Ectodermal cell (in vitro differentiated cells): Measurements from ENCODE around the gene NSD1.

ENCODE experiments used
- H3K27ac ChIP-seq: 2 replicates; pipeline ENCODE4 v1.7.0; 2013; ENCODE audit warnings: mild to moderate bottlenecking, low read depth, low read length; ENCODE audit not compliant: insufficient read depth, poor library complexity, severe bottlenecking
- H3K27me3 ChIP-seq: 2 replicates; pipeline ENCODE4 v1.7.0; 2013; ENCODE audit warnings: mild to moderate bottlenecking, low read length; ENCODE audit not compliant: insufficient read depth, control insufficient read depth, poor library complexity, severe bottlenecking
- H3K36me3 ChIP-seq: one replicate; pipeline ENCODE4 v1.7.0; 2013; ENCODE audit warnings: low read length; ENCODE audit not compliant: control insufficient read depth, insufficient read depth
- H3K4me1 ChIP-seq: one replicate; pipeline ENCODE4 v1.7.0; 2013; ENCODE audit warnings: low read length; ENCODE audit not compliant: control insufficient read depth, insufficient read depth
- H3K4me3 ChIP-seq: 2 replicates; pipeline ENCODE4 v1.7.0; 2013; ENCODE audit warnings: low read depth, low read length, control low read depth; ENCODE audit not compliant: insufficient read depth
- H3K9me3 ChIP-seq: 2 replicates; pipeline ENCODE4 v1.7.0; 2013; ENCODE audit warnings: mild to moderate bottlenecking, low read length, moderate library complexity; ENCODE audit not compliant: control insufficient read depth
- WGBS, 2 experiments: methylation state at CpG; one replicate each; pipeline ENCODE4 v1.1.7; 2013; ENCODE audit warnings: missing lambda C conversion rate in 2 of 2; 5-methylcytosine and 5-hydroxymethylcytosine counted together

NSD1 gene

DNA sequence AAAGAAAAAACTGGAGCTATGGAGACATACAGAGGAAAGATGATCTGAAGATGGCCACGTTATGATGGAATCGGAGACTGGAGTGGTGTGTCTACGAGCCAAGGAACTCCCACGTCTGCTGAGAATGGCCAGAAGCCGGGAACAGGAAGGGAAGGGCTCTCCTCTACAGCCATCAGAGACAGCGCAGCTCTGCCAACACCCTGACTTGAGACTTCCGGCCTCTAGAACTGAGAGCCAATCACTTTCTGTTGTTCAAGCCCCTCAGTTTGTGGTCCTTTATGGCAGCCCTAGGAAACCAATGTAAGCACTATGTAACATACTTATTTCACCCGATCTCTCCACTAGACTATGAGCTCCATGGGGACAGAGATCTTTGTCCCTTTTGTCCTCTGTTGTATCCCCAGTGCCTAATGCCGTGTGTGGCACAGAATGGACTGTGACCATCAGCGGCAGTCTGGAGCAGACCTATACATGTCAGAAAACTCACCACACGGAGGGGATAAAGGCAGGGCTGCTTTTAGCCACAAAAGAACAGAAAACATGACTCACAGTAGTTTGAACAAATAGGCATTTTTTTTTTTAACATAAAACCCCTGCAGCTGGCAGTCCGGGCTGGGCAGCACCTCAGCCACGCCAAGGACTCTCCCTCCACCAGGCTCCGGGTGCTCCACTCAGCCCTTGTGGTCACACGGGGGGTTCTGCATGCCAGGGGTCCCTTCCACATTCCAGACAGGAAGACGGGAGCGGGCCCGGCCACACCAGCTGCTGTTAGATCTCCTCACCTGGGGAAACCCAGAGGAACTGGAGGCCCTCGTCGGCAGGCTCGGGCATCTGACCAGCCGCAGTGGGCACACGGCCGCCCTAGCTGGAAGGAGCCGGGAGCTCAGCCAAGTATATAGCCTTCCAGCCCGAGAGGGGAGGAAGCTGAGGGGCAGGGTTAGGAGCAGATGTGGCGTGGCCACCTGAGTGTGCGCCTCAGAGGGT is 194.3 kb downstream of the NSD1 start:
- Histone ChIP-seq H3K36me3 (no peaks in the 10 kb centered on the region), H3K9me3 (no peaks in the 10 kb centered on the region), H3K4me1 (no peaks in the 10 kb centered on the region), H3K27me3 (no peaks in the 10 kb centered on the region), H3K4me3 (no peak overlapping the region), H3K27ac (no peak overlapping the region)
- 93% methylated on average over 28 of the region's 28 CpGs for WGBS, 2 experiments

DNA sequence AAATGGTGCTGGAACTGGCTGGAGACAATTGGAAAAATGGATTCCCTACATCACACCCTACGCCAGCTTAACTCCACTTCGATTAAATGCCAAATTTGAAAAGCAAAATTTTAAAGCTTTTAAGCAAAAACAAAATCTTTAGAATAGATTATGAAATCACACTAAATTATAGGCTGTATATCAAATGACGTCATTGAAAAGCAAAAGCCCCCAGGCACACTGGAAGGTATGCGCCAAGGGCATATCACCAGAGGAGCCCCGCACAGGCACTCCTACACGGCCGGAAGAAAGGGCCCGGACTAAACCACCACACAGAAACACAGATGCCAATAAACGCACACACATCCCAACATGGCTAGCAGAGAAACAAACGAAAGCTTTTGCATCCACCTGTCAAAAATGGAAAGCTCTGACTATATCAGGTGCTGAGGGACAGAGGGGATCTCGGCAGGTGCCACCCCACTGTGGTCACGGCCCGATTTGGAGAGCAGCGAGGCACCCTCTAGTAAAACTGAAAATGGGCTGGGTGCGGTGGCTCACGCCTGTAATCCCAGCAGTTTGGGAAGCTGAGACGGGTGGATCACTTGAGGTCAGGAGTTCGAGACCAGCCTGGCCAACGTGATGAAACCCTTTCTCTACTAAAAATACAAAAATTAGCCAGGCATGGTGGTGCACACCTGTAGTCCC is 195.1 kb downstream of the NSD1 start:
- Histone ChIP-seq H3K9me3 (no peaks in the 10 kb centered on the region), H3K27me3 (no peaks in the 10 kb centered on the region), H3K27ac (no peak overlapping the region), H3K4me3 (no peak overlapping the region), H3K4me1 (no peaks in the 10 kb centered on the region), H3K36me3 (peaks cover 3% of the 10 kb centered on the region)
- 87 to 88% methylated on average over 18 to 19 of the region's 19 CpGs for WGBS, 2 experiments

DNA sequence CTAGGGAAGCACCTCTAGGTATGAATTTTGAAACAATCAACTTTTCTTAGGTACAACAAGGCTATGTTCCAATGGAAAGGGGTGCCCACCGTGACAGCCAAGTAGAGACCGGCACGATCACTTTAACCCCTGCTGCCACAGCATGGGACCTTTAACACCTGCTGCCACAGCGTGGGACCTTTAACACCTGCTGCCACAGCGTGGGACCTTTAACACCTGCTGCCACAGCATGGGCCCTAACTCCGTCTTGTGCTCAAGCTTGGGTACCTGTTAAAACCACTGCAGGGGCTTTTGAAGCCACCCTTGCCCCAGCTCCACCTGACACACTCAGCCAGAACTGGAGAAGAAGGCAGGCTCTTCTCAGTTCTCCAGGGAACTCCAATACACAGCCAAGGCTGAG is 196.3 kb downstream of the NSD1 start:
- no peaks in the 10 kb centered on the region for H3K4me1 ChIP-seq
- H3K36me3 ChIP-seq, result peaks cover 11% of the 10 kb centered on the region
- no peaks in the 10 kb centered on the region for H3K9me3 ChIP-seq
- WGBS, 2 experiments, result 93 to 94% methylated on average over 6 of the region's 6 CpGs
- no peaks in the 10 kb centered on the region for H3K27me3 ChIP-seq
- H3K27ac ChIP-seq, result no peak overlapping the region
- no peak overlapping the region for H3K4me3 ChIP-seq

DNA sequence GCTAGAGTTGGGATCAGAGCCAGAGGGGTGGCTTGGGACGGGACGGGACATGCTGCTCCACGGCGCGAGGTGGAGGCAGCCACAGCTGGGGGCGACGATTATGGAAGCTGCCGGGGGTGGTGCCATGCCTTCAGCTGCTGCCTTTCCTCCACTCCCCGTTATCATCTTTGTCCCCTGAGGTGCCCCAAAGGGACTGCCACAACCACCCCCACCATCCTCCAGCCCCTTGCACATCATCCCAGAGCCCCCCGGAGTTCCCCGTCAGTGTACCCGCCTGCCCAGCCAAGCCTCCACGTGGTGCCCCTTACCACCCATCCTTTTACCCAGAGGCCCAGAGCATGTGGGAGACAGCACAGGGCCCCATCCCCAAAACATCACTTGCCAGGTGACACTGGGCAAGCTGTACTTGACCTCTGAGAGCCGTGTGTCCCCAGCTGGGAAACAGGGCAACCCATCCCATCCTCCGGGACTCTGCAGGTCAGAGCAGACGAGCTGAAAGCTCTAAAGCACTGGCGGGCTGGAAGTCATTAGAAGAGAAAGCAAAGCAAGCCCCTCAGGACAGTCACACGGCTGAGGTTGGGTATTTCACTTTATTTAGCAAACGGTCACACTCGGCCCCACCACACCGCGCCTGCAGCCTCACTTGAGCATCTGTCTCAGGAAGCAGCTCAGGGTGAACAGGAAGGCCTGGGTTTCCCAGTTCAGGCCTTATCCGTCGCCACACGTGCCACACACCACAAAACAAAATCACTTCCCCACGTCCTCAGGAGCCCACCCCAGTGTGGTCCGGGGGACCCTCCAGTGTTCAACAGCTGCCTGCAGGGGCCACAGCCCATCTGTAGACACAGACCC is 197.6 kb downstream of the NSD1 start:
- no peak overlapping the region for H3K4me3 ChIP-seq
- H3K36me3 ChIP-seq, result peaks cover 17% of the 10 kb centered on the region
- WGBS, 2 experiments, result 94% methylated on average over 27 of the region's 27 CpGs
- H3K27me3 ChIP-seq, result no peaks in the 10 kb centered on the region
- no peaks in the 10 kb centered on the region for H3K9me3 ChIP-seq
- H3K4me1 ChIP-seq, result no peaks in the 10 kb centered on the region
- H3K27ac ChIP-seq, result no peak overlapping the region

DNA sequence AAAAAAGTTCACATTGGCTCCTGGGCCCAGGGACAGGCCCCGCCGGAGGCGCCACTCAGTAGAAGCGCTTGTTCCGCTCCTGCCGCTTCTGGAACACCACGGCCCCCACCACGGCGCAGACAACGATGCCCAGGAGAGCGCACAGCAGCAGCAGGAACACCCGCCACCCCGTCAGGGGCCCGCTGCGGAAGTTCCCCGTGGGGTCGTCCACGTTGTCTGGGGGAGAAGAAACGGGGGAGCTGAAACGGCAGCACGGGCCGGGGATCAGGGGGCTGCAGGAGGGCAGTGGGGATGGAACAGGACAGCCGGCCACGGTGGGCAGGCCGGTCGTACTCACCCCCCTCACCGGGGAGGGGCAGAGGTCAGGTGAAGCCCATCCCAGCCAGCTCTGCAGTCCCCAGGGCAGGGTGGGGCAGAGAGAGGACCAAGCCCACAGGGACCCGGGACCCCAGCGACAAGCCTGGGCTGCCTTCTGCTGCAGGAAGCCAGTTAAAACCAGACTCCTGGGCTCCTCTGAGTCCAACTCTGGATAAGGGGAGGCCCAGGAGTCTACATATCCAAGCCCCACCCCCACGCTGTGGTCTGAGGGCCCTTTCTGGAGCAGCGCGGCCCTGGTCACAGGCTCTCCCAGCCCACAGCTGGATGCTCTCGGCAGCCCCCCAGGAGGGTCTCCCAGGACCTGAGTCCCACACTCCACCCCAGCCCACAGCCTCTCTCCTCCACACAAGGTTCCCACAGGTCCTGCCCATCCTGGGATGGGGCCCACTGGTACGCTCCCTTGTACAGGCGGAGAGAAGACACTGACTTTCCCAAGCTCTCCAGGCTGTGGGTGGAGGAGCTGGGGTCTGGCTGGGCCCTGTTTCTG is 198.7 kb downstream of the NSD1 start:
- Histone ChIP-seq H3K4me1 (no peaks in the 10 kb centered on the region), H3K9me3 (no peaks in the 10 kb centered on the region), H3K27me3 (no peaks in the 10 kb centered on the region), H3K36me3 (peaks cover 27% of the 10 kb centered on the region), H3K27ac (no peak overlapping the region), H3K4me3 (no peak overlapping the region)
- 96% methylated on average over 35 of the region's 35 CpGs for WGBS, 2 experiments

DNA sequence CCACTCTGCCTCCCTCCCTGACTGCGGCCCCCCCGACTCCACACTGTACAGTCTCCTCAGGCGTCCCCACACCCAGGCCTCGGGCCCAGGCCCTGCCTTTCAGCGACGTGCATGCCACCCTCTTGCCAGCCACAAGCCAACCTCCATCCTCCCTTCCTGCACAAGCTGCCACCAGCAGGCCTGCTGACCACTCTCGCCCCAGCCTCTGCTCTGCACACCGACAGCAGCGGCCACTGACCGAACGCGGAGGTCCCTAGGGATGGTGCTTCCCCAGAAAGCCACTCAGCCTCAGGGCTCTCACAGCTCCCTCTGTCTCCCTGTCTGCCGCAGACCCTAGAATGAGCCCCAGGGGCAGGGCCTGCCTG is 199.3 kb downstream of the NSD1 start:
- WGBS, 2 experiments, result 95 to 98% methylated on average over 13 of the region's 13 CpGs
- H3K4me3 ChIP-seq, result no peak overlapping the region
- H3K27ac ChIP-seq, result no peak overlapping the region
- peaks cover 30% of the 10 kb centered on the region for H3K36me3 ChIP-seq
- H3K4me1 ChIP-seq, result no peaks in the 10 kb centered on the region
- H3K9me3 ChIP-seq, result no peaks in the 10 kb centered on the region
- H3K27me3 ChIP-seq, result no peaks in the 10 kb centered on the region

DNA sequence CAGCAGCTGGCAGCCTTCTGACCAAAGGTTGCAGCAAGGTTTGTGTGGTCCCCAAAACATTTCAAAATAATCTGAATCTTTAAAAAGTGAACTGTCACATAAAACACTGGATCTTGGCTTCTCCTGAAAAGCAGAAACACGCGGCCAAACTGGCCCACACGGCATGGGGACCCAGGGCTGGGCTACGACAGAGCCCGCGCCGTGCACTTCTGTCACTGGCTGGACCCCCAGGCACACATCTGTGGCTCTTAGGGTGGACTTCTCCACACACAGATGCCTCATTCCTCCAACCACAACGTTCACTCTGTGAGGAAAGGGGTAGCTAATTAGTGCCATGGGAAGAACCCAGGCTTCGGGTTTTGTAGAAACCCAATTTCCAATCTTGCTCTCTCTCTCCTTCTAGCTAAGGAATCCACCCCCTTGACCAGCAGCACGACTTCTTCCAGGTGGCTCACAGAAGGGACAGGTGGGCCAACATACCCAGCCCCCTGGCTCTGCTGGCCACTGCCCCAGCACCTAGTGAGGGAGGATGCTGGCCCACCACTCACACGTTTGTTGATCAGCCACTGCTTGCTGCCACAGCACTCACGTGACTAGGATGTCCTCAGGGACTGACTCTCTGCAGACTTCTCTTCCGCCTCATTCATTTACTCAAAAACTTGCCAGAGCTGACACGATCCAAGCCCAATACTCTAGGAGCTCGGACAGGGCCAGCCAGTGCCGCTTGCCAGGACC is 200.0 kb downstream of the NSD1 start:
- Histone ChIP-seq H3K9me3 (no peaks in the 10 kb centered on the region), H3K27me3 (no peaks in the 10 kb centered on the region), H3K27ac (no peak overlapping the region), H3K36me3 (peaks cover 30% of the 10 kb centered on the region), H3K4me1 (no peaks in the 10 kb centered on the region), H3K4me3 (no peak overlapping the region)
- WGBS, 2 experiments, result 95% methylated on average over 15 of the region's 16 CpGs

DNA sequence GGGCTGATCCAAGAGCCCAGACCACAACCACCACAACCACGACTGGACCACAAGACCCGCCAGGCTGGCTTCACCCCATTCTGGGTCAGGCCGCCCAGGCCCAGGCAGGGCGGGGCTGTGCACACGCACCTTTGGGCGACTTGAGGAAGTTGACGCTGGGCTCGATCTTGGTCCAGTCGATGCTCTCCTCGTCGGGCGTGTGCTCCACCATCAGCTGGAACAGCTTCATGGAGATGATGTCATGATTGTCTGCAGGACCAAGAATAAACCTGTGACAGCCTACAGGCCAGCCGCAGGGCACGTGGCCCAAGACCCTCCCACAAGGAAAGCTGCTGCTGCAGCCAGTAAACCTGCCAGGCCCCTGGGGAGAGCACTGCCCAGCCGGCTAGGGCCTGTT is 200.6 kb downstream of the NSD1 start:
- Histone ChIP-seq H3K4me3 (no peak overlapping the region), H3K36me3 (peaks cover 30% of the 10 kb centered on the region), H3K27me3 (no peaks in the 10 kb centered on the region), H3K4me1 (no peaks in the 10 kb centered on the region), H3K27ac (no peak overlapping the region), H3K9me3 (no peaks in the 10 kb centered on the region)
- 95 to 96% methylated on average over 15 of the region's 15 CpGs for WGBS, 2 experiments
